ENCODE measurements around the gene EEFSEC. TPM values are rescaled to one million over a fixed set of nuclear protein-coding genes. Genes with fewer than 3 reads are reported as not detected.

Gene EEFSEC
- total and polyA plus RNA-seq, 10 donors, result 8.5 to 19.2 (median 14.2) TPM

DNA sequence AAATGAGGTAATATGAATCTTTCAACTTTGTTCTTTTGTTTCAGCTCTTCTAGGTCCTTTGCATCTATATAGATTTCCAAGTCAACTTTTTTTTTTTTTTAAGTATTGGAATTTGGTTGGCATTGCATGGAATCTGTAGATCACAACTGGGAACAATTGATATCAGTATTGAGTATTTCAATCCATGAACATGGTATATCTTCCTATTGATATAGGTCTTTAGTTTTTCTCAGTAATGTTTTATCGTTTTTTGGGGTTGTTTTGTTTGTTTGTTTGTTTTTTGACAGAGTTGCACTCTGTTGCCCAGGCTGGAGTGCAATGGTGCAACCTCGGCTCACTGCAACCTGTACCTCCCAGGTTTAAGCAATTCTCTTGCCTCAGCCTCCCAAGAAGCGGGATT, 137.2 kb downstream of the EEFSEC start:
- Histone ChIP-seq H3K4me1 (peaks cover 0 to 16% (median 10%) of the 10 kb centered on the region in 6 donors), H3K27me3 (replicated peaks in 1 of 7) (no peaks in the 10 kb centered on the region), H3K27ac (no peak overlapping the region), H3K36me3 (peaks cover 0 to 24% (median 0%) of the 10 kb centered on the region in 6 donors), H3K9me3 (peaks cover 0 to 9% (median 5%) of the 10 kb centered on the region in 8 donors), H3K4me3 (no peak overlapping the region)
- DNase-seq, result no peak
- intact Hi-C loops (cut with DNase I; ENCODE audit: low total_unique reads), result no loop called here
- TF ChIP-seq, protein P1, sequence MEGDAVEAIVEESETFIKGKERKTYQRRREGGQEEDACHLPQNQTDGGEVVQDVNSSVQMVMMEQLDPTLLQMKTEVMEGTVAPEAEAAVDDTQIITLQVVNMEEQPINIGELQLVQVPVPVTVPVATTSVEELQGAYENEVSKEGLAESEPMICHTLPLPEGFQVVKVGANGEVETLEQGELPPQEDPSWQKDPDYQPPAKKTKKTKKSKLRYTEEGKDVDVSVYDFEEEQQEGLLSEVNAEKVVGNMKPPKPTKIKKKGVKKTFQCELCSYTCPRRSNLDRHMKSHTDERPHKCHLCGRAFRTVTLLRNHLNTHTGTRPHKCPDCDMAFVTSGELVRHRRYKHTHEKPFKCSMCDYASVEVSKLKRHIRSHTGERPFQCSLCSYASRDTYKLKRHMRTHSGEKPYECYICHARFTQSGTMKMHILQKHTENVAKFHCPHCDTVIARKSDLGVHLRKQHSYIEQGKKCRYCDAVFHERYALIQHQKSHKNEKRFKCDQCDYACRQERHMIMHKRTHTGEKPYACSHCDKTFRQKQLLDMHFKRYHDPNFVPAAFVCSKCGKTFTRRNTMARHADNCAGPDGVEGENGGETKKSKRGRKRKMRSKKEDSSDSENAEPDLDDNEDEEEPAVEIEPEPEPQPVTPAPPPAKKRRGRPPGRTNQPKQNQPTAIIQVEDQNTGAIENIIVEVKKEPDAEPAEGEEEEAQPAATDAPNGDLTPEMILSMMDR (IDR thresholded peaks at IDR 0.05 in 8 of 11, conservative IDR thresholded peaks at IDR 0.05 in 3 of 11), result no peak
- no peak for TF ChIP-seq POLR2AphosphoS5 (IDR thresholded peaks at IDR 0.05)
- TF ChIP-seq POLR2A (IDR thresholded peaks at IDR 0.05), result no peak
- WGBS, 5 donors, result 90 to 99% (median 96%) methylated on average over 3 of the region's 3 CpGs

DNA sequence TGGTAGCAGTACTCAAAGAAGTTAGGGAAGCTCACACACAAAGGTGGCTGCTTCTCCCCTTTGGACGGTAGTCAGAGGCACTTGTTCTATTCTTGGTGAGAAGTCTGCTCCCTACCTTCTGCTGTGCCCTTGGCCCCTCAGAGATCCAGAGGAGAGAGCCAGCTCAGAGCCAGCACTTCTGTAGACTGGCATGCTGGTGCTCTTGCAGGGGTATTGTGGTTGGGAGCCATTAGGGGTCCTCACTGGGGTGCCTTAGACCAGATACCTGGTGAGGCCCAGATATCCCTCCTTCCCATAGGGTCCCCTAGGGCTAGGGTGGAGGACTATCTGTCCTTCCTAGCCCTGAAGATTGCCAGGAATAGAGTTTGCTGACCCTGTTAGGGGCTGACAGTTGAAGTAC, 140.6 kb downstream of the EEFSEC start:
- TF ChIP-seq, protein P1 (IDR thresholded peaks at IDR 0.05 in 8 of 11, conservative IDR thresholded peaks at IDR 0.05 in 3 of 11), result no peak
- TF ChIP-seq POLR2AphosphoS5 (IDR thresholded peaks at IDR 0.05) (no peak), POLR2A (IDR thresholded peaks at IDR 0.05) (no peak)
- WGBS, 5 donors, result 68 to 88% (median 80%) methylated on average over 1 of the region's 1 CpG
- Histone ChIP-seq H3K36me3 (peaks cover 0 to 8% (median 0%) of the 10 kb centered on the region in 6 donors), H3K4me1 (peaks cover 0 to 33% (median 14%) of the 10 kb centered on the region in 6 donors), H3K27me3 (replicated peaks in 1 of 7) (no peaks in the 10 kb centered on the region), H3K4me3 (no peak overlapping the region), H3K27ac (peak overlapping the region in 7 of 8 donors; percentile 26 to 73 (median 46)), H3K9me3 (peaks cover 0 to 9% (median 5%) of the 10 kb centered on the region in 8 donors)
- intact Hi-C loops (cut with DNase I; ENCODE audit: low total_unique reads), result no loop called here
- DNase-seq, result no peak

DNA sequence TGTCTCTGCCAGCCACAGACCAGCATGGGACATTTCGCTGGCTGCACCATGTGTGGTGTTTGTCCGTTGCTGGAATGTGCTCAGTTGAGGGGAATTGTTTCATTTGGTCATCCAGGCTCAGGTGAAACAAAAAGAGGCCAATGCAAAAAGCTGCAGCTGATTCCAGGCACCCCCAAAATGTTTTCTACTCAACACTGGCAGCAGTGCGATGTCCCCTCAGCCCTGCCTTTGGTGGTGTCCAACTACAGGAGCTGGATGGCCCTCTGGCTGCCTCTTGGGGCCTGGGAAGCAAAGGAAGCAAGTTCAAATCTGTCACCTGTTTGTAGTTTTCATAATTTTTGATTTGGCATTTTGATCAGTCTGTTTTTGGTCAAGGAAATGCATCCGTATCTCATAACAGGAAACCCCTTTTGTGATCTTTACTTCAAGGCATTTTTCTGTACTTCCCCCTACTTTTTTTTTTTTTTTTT, 141.8 kb downstream of the EEFSEC start:
- Histone ChIP-seq H3K36me3 (peaks cover 0 to 5% (median 0%) of the 10 kb centered on the region in 6 donors), H3K4me1 (peaks cover 0 to 33% (median 14%) of the 10 kb centered on the region in 6 donors), H3K27me3 (replicated peaks in 1 of 7) (no peaks in the 10 kb centered on the region), H3K4me3 (no peak overlapping the region), H3K27ac (peak overlapping the region in 6 of 8 donors; percentile 22 to 73 (median 44)), H3K9me3 (peaks cover 0 to 9% (median 5%) of the 10 kb centered on the region in 8 donors)
- TF ChIP-seq, protein P1 (IDR thresholded peaks at IDR 0.05 in 8 of 11, conservative IDR thresholded peaks at IDR 0.05 in 3 of 11), result no peak
- TF ChIP-seq POLR2A (IDR thresholded peaks at IDR 0.05) (no peak), POLR2AphosphoS5 (IDR thresholded peaks at IDR 0.05) (no peak)
- DNase-seq, result no peak
- WGBS, 5 donors, result 73 to 80% (median 75%) methylated on average over 4 of the region's 4 CpGs
- intact Hi-C loops (cut with DNase I; ENCODE audit: low total_unique reads), result no loop called here

DNA sequence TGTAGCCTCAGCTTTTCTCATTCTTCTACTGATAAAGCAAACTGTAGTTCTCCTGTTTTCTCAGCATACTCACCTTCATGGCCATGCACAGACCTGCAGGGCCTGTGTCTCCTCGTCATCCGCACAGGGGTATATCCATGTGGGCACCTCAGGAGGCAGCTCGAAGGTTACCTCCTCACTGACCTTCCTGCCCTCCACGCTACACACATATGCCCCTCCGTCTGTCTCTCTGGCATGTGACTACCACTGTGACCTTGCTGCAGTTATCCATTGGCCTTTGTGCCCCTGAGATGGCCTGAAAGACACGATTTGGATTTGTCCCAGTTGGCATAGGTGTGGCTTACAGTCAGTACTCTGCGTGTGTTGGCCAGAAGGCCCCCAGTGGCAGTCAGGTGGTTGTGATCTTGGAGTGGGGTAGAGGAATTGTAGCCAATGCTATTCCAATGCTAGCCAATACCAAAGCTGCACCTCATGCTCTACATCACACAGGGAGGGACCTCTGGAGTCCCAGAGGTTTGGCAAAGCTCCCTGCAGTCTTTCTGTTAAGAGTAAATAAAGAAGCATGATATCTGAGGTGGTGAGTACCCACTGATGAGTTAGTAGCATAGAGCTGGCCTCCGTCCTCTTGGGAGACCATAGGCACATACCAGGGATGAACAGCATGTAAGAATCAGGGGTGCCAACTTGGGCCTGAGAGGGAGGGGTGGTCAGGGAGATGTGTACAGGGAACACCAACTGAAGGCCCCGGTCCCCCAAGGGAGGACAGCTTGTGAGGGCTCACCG, 143.4 kb downstream of the EEFSEC start:
- H3K36me3 ChIP-seq, result peaks cover 0 to 5% (median 0%) of the 10 kb centered on the region in 6 donors
- intact Hi-C loops (cut with DNase I; ENCODE audit: low total_unique reads), result no loop called here
- TF ChIP-seq, protein P1 (IDR thresholded peaks at IDR 0.05 in 8 of 11, conservative IDR thresholded peaks at IDR 0.05 in 3 of 11), result no peak
- TF ChIP-seq POLR2A (IDR thresholded peaks at IDR 0.05) (no peak), POLR2AphosphoS5 (IDR thresholded peaks at IDR 0.05) (no peak)
- no peak overlapping the region for H3K4me3 ChIP-seq
- WGBS, 5 donors, result 90 to 95% (median 95%) methylated on average over 10 of the region's 10 CpGs
- DNase-seq, result no peak
- H3K27me3 ChIP-seq (replicated peaks in 1 of 7), result no peaks in the 10 kb centered on the region
- H3K9me3 ChIP-seq, result no peaks in the 10 kb centered on the region
- H3K4me1 ChIP-seq, result peaks cover 0 to 33% (median 14%) of the 10 kb centered on the region in 6 donors
- H3K27ac ChIP-seq, result no peak overlapping the region
